HCT116 (cell line): ENCODE results near the gene OSBPL5.

Experiments used
- SRF ChIP-seq: IDR thresholded peaks from 2 replicates; pipeline ENCODE4 v1.6.1; 2012; ENCODE audit warnings: low read depth
- TF ChIP-seq, protein P1 (sequence below): IDR thresholded peaks from 2 replicates; pipeline ENCODE4 v1.6.1; 2012
- TF ChIP-seq, protein P2 (sequence below), 3 experiments: fragments of 200-600 bp in 1 of 3; sonication (generic) in 1 of 3; IDR thresholded peaks in 2 of 3; conservative IDR thresholded peaks in 1 of 3; 2 replicates each; pipeline ENCODE4 v1.5.1; 2012 to 2017; ENCODE audit warnings: low read depth in 2 of 3, low read length in 2 of 3, antibody characterized with exemption in 1 of 3, borderline replicate concordance in 1 of 3, control low read depth in 1 of 3, mild to moderate bottlenecking in 1 of 3, mixed read lengths in 1 of 3, mixed run types in 1 of 3, moderate library complexity in 1 of 3; ENCODE audit not compliant: insufficient read depth in 1 of 3

DNA sequence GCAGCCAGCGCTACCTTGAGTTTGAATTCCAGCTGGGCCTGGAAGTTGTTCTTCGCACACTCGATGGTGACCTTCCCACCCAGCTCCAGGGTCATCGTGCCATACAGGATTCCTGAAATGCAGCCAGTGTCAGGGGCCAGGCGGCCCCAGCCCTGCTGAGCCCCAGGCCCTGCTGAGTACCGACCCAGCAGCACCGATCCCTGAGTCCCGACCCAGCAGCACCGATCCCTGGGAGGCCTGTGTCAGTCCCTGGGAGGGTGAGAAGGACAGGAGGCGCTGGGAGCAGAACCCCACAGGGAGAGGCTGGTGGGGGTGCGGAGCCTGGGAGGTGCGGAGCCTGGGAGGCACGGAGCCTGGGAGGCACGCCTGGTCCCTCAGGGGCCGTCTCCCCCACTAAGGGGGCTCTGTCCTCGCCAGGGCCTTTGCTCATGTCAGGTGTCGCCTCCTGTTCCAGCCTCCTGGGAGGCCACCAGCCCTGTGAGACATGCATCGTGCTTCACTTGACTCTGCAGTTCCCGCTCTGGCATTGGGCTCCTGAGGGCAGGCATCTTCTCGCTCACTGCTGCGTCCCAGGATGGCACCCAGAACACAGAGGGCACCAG is 70.8 kb downstream of the OSBPL5 start:
- TF ChIP-seq, protein P1, sequence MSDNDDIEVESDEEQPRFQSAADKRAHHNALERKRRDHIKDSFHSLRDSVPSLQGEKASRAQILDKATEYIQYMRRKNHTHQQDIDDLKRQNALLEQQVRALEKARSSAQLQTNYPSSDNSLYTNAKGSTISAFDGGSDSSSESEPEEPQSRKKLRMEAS = no peak
- TF ChIP-seq SRF = no peak
- TF ChIP-seq, protein P2, sequence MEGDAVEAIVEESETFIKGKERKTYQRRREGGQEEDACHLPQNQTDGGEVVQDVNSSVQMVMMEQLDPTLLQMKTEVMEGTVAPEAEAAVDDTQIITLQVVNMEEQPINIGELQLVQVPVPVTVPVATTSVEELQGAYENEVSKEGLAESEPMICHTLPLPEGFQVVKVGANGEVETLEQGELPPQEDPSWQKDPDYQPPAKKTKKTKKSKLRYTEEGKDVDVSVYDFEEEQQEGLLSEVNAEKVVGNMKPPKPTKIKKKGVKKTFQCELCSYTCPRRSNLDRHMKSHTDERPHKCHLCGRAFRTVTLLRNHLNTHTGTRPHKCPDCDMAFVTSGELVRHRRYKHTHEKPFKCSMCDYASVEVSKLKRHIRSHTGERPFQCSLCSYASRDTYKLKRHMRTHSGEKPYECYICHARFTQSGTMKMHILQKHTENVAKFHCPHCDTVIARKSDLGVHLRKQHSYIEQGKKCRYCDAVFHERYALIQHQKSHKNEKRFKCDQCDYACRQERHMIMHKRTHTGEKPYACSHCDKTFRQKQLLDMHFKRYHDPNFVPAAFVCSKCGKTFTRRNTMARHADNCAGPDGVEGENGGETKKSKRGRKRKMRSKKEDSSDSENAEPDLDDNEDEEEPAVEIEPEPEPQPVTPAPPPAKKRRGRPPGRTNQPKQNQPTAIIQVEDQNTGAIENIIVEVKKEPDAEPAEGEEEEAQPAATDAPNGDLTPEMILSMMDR (IDR thresholded peaks at IDR 0.05 in 2 of 3, conservative IDR thresholded peaks at IDR 0.05 in 1 of 3; ENCODE audit: borderline replicate concordance in 1 of 3, insufficient read depth in 1 of 3, low read depth in 2 of 3, low read length in 2 of 3) = no peak
